Measurements from ENCODE around the gene MARCHF3. TPM values are rescaled to one million over a fixed set of nuclear protein-coding genes. Genes with fewer than 3 reads are reported as not detected.

The MARCHF3 gene
- total and polyA plus RNA-seq, 2 donors from 2014 or later: 1.5 to 8.0 TPM

DNA sequence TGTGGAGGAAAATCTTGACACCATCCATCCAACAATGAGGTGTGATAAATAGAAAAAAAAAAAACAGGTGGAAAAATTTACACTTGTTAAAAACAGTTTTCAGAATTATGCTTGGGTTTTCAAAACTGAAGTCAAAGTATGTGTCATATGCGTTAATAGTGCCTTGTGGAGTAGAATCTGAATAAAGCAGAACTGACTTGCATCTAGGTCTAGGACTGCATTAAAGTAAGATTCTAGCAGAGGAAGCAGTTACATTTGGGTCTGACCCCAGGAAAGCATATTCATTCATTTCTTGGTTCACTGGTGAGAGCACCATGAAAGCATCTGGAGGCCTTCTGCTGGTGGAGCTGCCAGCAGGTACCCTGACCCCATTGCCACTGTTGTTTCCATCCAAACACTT is 89.0 kb downstream of the MARCHF3 start:
- H3K27me3 ChIP-seq (ENCODE audit: control insufficient read depth, insufficient read depth, low read length): no peaks in the 10 kb centered on the region
- intact Hi-C loops (cut with DNase I): no loop called here
- H3K27ac ChIP-seq (ENCODE audit: low read depth in 2 of 2, low read length in 2 of 2): no peak overlapping the region
- no peaks in the 10 kb centered on the region for H3K36me3 ChIP-seq (ENCODE audit: control insufficient read depth in 2 of 3, insufficient read depth in 3 of 3, low read length in 3 of 3)
- no peaks in the 10 kb centered on the region for H3K9me3 ChIP-seq (ENCODE audit: control insufficient read depth in 2 of 3, insufficient read depth in 1 of 3, low read length in 3 of 3)
- TF ChIP-seq, protein P1, sequence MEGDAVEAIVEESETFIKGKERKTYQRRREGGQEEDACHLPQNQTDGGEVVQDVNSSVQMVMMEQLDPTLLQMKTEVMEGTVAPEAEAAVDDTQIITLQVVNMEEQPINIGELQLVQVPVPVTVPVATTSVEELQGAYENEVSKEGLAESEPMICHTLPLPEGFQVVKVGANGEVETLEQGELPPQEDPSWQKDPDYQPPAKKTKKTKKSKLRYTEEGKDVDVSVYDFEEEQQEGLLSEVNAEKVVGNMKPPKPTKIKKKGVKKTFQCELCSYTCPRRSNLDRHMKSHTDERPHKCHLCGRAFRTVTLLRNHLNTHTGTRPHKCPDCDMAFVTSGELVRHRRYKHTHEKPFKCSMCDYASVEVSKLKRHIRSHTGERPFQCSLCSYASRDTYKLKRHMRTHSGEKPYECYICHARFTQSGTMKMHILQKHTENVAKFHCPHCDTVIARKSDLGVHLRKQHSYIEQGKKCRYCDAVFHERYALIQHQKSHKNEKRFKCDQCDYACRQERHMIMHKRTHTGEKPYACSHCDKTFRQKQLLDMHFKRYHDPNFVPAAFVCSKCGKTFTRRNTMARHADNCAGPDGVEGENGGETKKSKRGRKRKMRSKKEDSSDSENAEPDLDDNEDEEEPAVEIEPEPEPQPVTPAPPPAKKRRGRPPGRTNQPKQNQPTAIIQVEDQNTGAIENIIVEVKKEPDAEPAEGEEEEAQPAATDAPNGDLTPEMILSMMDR (IDR thresholded peaks at IDR 0.05; ENCODE audit: borderline replicate concordance, extremely low read depth, insufficient read depth): no peak
- H3K4me1 ChIP-seq (ENCODE audit: control insufficient read depth in 2 of 3, insufficient read depth in 2 of 3, low read depth in 1 of 3, low read length in 3 of 3): no peaks in the 10 kb centered on the region
- DNase-seq: no peak
- H3K4me3 ChIP-seq (ENCODE audit: low read length in 3 of 3): no peak overlapping the region
- H3K9ac ChIP-seq (ENCODE audit: low read length in 3 of 3): no peak overlapping the region
- FAIRE-seq: no peak

DNA sequence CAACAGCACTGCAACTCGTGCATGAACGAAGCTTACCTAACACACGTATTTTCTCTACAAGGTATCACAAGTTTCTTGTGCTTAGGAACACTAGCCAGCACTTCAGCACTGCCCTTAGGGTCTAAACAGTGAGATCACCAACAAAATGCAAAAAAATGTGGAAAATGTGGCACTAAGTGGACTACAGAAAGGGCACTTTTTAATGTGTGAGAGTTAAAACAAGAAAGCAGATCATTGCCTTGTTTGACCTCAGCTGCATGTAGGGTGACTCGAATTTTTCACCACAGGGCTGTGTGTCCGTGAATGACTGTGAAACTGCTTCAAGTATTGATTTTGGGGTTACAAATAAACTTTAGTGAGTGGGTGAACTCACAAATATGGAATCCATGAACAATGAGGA is 90.5 kb downstream of the MARCHF3 start:
- Histone ChIP-seq H3K9ac (ENCODE audit: low read length in 3 of 3) (no peak overlapping the region), H3K36me3 (ENCODE audit: control insufficient read depth in 2 of 3, insufficient read depth in 3 of 3, low read length in 3 of 3) (no peaks in the 10 kb centered on the region), H3K27ac (ENCODE audit: low read depth in 2 of 2, low read length in 2 of 2) (no peak overlapping the region), H3K4me1 (ENCODE audit: control insufficient read depth in 2 of 3, insufficient read depth in 2 of 3, low read depth in 1 of 3, low read length in 3 of 3) (no peaks in the 10 kb centered on the region), H3K9me3 (ENCODE audit: control insufficient read depth in 2 of 3, insufficient read depth in 1 of 3, low read length in 3 of 3) (no peaks in the 10 kb centered on the region), H3K4me3 (ENCODE audit: low read length in 3 of 3) (no peak overlapping the region), H3K27me3 (ENCODE audit: control insufficient read depth, insufficient read depth, low read length) (no peaks in the 10 kb centered on the region)
- FAIRE-seq: no peak
- TF ChIP-seq, protein P1 (IDR thresholded peaks at IDR 0.05; ENCODE audit: borderline replicate concordance, extremely low read depth, insufficient read depth): no peak
- intact Hi-C loops (cut with DNase I): no loop called here
- DNase-seq: no peak

DNA sequence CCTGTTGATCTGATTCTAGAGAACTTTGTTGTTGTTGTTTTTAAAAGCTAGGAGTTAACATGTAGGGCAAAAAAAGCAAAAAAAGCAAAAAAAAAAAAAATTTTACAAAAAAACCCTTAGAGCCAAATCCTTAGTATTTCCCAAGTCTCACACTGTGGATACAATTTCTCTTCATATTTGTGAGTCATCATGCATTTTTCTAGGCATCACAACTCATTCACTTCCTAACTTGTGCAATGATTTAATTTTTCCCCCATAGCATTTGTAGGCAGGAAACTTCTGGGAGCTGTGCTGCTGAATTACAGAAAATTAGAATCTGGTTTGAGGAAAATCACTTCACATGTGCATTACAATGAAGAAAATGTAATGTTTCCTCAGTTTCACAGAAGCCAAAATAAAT is 91.9 kb downstream of the MARCHF3 start:
- TF ChIP-seq, protein P1 (IDR thresholded peaks at IDR 0.05; ENCODE audit: borderline replicate concordance, extremely low read depth, insufficient read depth): no peak
- no peaks in the 10 kb centered on the region for H3K4me1 ChIP-seq (ENCODE audit: control insufficient read depth in 2 of 3, insufficient read depth in 2 of 3, low read depth in 1 of 3, low read length in 3 of 3)
- no peaks in the 10 kb centered on the region for H3K27me3 ChIP-seq (ENCODE audit: control insufficient read depth, insufficient read depth, low read length)
- FAIRE-seq: no peak
- intact Hi-C loops (cut with DNase I): no loop called here
- no peak overlapping the region for H3K9ac ChIP-seq (ENCODE audit: low read length in 3 of 3)
- no peak for DNase-seq
- H3K36me3 ChIP-seq (ENCODE audit: control insufficient read depth in 2 of 3, insufficient read depth in 3 of 3, low read length in 3 of 3): no peaks in the 10 kb centered on the region
- no peak overlapping the region for H3K4me3 ChIP-seq (ENCODE audit: low read length in 3 of 3)
- H3K9me3 ChIP-seq (ENCODE audit: control insufficient read depth in 2 of 3, insufficient read depth in 1 of 3, low read length in 3 of 3): no peaks in the 10 kb centered on the region
- no peak overlapping the region for H3K27ac ChIP-seq (ENCODE audit: low read depth in 2 of 2, low read length in 2 of 2)

DNA sequence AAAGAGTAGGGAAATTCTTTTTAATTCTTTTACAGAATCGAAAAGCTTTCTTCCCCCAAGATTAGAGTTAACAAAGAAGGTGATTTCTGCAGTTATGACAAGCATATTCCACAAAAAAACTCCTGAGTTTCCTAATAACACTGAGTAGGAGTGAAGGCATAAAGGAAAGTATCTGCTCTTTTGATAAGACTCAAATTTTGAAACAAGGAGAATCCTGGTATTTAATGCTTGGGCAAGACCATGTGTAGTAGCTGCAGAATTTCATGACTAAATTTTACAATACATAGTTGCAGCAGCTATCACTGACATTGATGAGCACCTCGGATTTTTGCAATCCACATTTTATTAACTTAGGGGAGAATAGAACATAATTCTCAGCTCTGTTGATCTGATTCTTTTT is 92.6 kb downstream of the MARCHF3 start:
- no peak overlapping the region for H3K27ac ChIP-seq (ENCODE audit: low read depth in 2 of 2, low read length in 2 of 2)
- no peaks in the 10 kb centered on the region for H3K36me3 ChIP-seq (ENCODE audit: control insufficient read depth in 2 of 3, insufficient read depth in 3 of 3, low read length in 3 of 3)
- H3K4me3 ChIP-seq (ENCODE audit: low read length in 3 of 3): no peak overlapping the region
- H3K27me3 ChIP-seq (ENCODE audit: control insufficient read depth, insufficient read depth, low read length): no peaks in the 10 kb centered on the region
- H3K9me3 ChIP-seq (ENCODE audit: control insufficient read depth in 2 of 3, insufficient read depth in 1 of 3, low read length in 3 of 3): no peaks in the 10 kb centered on the region
- TF ChIP-seq, protein P1 (IDR thresholded peaks at IDR 0.05; ENCODE audit: borderline replicate concordance, extremely low read depth, insufficient read depth): no peak
- no peaks in the 10 kb centered on the region for H3K4me1 ChIP-seq (ENCODE audit: control insufficient read depth in 2 of 3, insufficient read depth in 2 of 3, low read depth in 1 of 3, low read length in 3 of 3)
- no peak for DNase-seq
- intact Hi-C loops (cut with DNase I): no loop called here
- FAIRE-seq: no peak
- H3K9ac ChIP-seq (ENCODE audit: low read length in 3 of 3): no peak overlapping the region
